HCT116 (cell line): ENCODE data around the gene NR2F6. TPM values are rescaled to one million over a fixed set of nuclear protein-coding genes. Genes with fewer than 3 reads are reported as not detected.

Experiments
- ATAC-seq: fragments of 200-7000 bp; cut with Tn5 transposase; 2 replicates; pipeline ENCODE4 v1.9.1; 2020; ENCODE audit warnings: mild to moderate bottlenecking, moderate library complexity
- BruUV-seq: library from RNA; stranded (reverse); fragments of 400-500 nt; replicated peaks from 2 replicates; lab custom pipeline; 2021; lab: Mats Ljungman, UMichigan
- CTCF ChIA-PET: fragments of 300-600 bp; sonication (Branson Sonifier 250); formaldehyde crosslinking; loops from one replicate; lab custom pipeline; 2021; ENCODE audit warnings: antibody characterized with exemption; lab: Charles Lee
- POLR2A ChIA-PET: fragments of 300-600, 350-600 bp; sonication (Branson Sonifier 250); formaldehyde crosslinking; loops from one replicate; lab custom pipeline; 2021; ENCODE audit warnings: antibody characterized with exemption; lab: Charles Lee
- RAD21 ChIA-PET, 2 experiments: fragments of 300-600 bp; sonication (Branson Sonifier 250); formaldehyde crosslinking; loops; one replicate each; lab custom pipeline; 2023; ENCODE audit warnings: low total read pairs in 2 of 2; ENCODE audit not compliant: uncharacterized antibody in 2 of 2, unreplicated experiment in 2 of 2, low non-redundant PET in 1 of 2; lab: Charles Lee
- DNase-seq: peaks from one replicate; pipeline ENCODE4 v3.0.0-alpha.2; 2010; ENCODE audit warnings: low read depth, low spot score
- H2AFZ ChIP-seq: fragments of 200-600 bp; shearing (Covaris generic), sonication (generic); 2 replicates; pipeline ENCODE4 v1.6.1; 2017; ENCODE audit warnings: low read depth, mixed run types, mixed read lengths, antibody characterized with exemption, low read length; ENCODE audit not compliant: poor library complexity, severe bottlenecking
- H3K27ac ChIP-seq: 2 replicates; pipeline ENCODE4 v1.5.1; 2012; ENCODE audit warnings: low read depth, low read length
- H3K27me3 ChIP-seq: fragments of 200-600 bp; sonication (generic); 2 replicates; pipeline ENCODE4 v1.6.1; 2016; ENCODE audit warnings: mixed run types, low read length, mixed read lengths; ENCODE audit not compliant: insufficient read depth
- H3K36me3 ChIP-seq, 2 experiments: fragments of 200-500 bp in 1 of 2; fragments of 200-600 bp in 1 of 2; sonication (Bioruptor generic) in 1 of 2; sonication (generic) in 1 of 2; 2 replicates each; pipeline versions ENCODE4 v1.5.1 to v1.6.1; 2014 to 2016; ENCODE audit warnings: low read length in 2 of 2, inconsistent platforms in 1 of 2, mixed read lengths in 1 of 2, mixed run types in 1 of 2; ENCODE audit not compliant: insufficient read depth in 2 of 2, control insufficient read depth in 1 of 2
- H3K4me1 ChIP-seq, 2 experiments: fragments of 200-600 bp in 1 of 2; sonication (generic) in 1 of 2; 2 replicates each; pipeline versions ENCODE4 v1.5.1 to v1.6.1; 2012 to 2017; ENCODE audit warnings: low read length in 2 of 2, inconsistent platforms in 1 of 2, mild to moderate bottlenecking in 1 of 2, mixed read lengths in 1 of 2, mixed run types in 1 of 2, moderate library complexity in 1 of 2; ENCODE audit not compliant: insufficient read depth in 2 of 2, control insufficient read depth in 1 of 2
- H3K4me2 ChIP-seq: fragments of 200-600 bp; sonication (generic); 2 replicates; pipeline ENCODE4 v1.6.1; 2017; ENCODE audit warnings: mixed run types, low read length, mixed read lengths
- H3K4me3 ChIP-seq, 2 experiments: fragments of 200-600 bp in 1 of 2; sonication (generic) in 1 of 2; replicated peaks in 1 of 2; 2 replicates each; pipeline ENCODE4 v1.5.1; 2011 to 2016; ENCODE audit warnings: low read length in 2 of 2, control low read depth in 1 of 2, low read depth in 1 of 2, mild to moderate bottlenecking in 1 of 2, mixed read lengths in 1 of 2, mixed run types in 1 of 2
- H3K79me2 ChIP-seq: fragments of 200-600 bp; sonication (generic); 2 replicates; pipeline ENCODE4 v1.6.1; 2017; ENCODE audit warnings: mild to moderate bottlenecking, mixed run types, low read length, moderate library complexity, mixed read lengths; ENCODE audit not compliant: insufficient read depth
- H3K9ac ChIP-seq: fragments of 200-600 bp; sonication (generic); 2 replicates; pipeline ENCODE4 v1.6.1; 2016; ENCODE audit warnings: low read length, mixed read lengths
- H3K9me2 ChIP-seq: fragments of 200-600 bp; sonication (generic), shearing (Covaris generic); 2 replicates; pipeline ENCODE4 v1.6.1; 2017; ENCODE audit warnings: mixed run types, mild to moderate bottlenecking, moderate library complexity; ENCODE audit not compliant: insufficient read depth
- H3K9me3 ChIP-seq, 2 experiments: fragments of 200-500 bp in 1 of 2; fragments of 200-600 bp in 1 of 2; sonication (Bioruptor generic) in 1 of 2; sonication (generic) in 1 of 2; 2 replicates each; pipeline ENCODE4 v1.6.1; 2014 to 2017; ENCODE audit warnings: low read length in 2 of 2, mixed read lengths in 2 of 2, inconsistent platforms in 1 of 2, low read depth in 1 of 2, mild to moderate bottlenecking in 1 of 2, mixed run types in 1 of 2, moderate library complexity in 1 of 2; ENCODE audit not compliant: control insufficient read depth in 1 of 2, insufficient read depth in 1 of 2
- H4K20me1 ChIP-seq: fragments of 200-600 bp; sonication (generic), shearing (Covaris generic); 2 replicates; pipeline ENCODE4 v1.6.1; 2017; ENCODE audit warnings: mixed run types, mild to moderate bottlenecking, moderate library complexity; ENCODE audit not compliant: insufficient read depth
- CBX3 ChIP-seq: IDR thresholded peaks from 2 replicates; pipeline ENCODE4 v1.6.1; 2012; ENCODE audit warnings: low read depth
- CEBPB ChIP-seq: IDR thresholded peaks from 2 replicates; pipeline ENCODE4 v1.6.1; 2012; ENCODE audit warnings: low read depth
- CTCF ChIP-seq, 3 experiments: fragments of 200-600 bp in 1 of 3; sonication (generic) in 1 of 3; IDR thresholded peaks in 2 of 3; conservative IDR thresholded peaks in 1 of 3; 2 replicates each; pipeline ENCODE4 v1.5.1; 2012 to 2017; ENCODE audit warnings: low read depth in 2 of 3, low read length in 2 of 3, antibody characterized with exemption in 1 of 3, borderline replicate concordance in 1 of 3, control low read depth in 1 of 3, mild to moderate bottlenecking in 1 of 3, mixed read lengths in 1 of 3, mixed run types in 1 of 3, moderate library complexity in 1 of 3; ENCODE audit not compliant: insufficient read depth in 1 of 3
- ELF1 ChIP-seq: IDR thresholded peaks from 2 replicates; pipeline ENCODE4 v1.6.1; 2012; ENCODE audit warnings: low read depth, borderline replicate concordance
- MAX ChIP-seq: IDR thresholded peaks from 2 replicates; pipeline ENCODE4 v1.6.1; 2012
- POLR2A ChIP-seq: IDR thresholded peaks from 2 replicates; pipeline ENCODE4 v1.7.0; 2011; ENCODE audit warnings: borderline replicate concordance; ENCODE audit not compliant: insufficient read depth, insufficient read length; ENCODE audit errors: extremely low read depth
- RAD21 ChIP-seq: IDR thresholded peaks from 2 replicates; pipeline ENCODE4 v1.6.1; 2012; ENCODE audit warnings: low read depth, mild to moderate bottlenecking
- TCF7L2 ChIP-seq: IDR thresholded peaks from 2 replicates; pipeline ENCODE4 v1.7.0; 2011; ENCODE audit warnings: borderline replicate concordance, inconsistent platforms; ENCODE audit not compliant: insufficient read depth, insufficient read length; ENCODE audit errors: extremely low read depth
- ZFX ChIP-seq: fragments of 450-650 bp; IDR thresholded peaks from 2 replicates; pipeline ENCODE4 v1.6.1; 2017
- intact Hi-C: fragments of 100-400 bp; cut with micrococcal nuclease; formaldehyde crosslinking; loops from 2 replicates; pipeline ENCODE4 v1.10.0; 2022
- total RNA-seq: library from RNA; stranded (reverse); gene quantifications from one replicate; pipeline ENCODE4 v1.2.1, GENCODE V29; 2021; ENCODE audit not compliant: unreplicated experiment

Gene NR2F6
- total RNA-seq, 1 experiment from 2014 or later = 88.0 TPM

- H4K20me1 ChIP-seq = no peaks in the 10 kb centered on the region
- POLR2A ChIA-PET = interaction anchor here (0.7 to 2.3 kb wide), 2 partner anchors 16 to 1186 kb away, joined by 3 to 8 read pairs; partner anchors contain the start of gene BABAM1
- intact Hi-C loops = loop anchor here (1.0 to 5.0 kb wide), 3 partner anchors 77 to 505 kb away; no protein-coding TSS in a partner anchor
- peak overlapping the region; percentile 82 for H3K4me2 ChIP-seq
- peak overlapping the region; percentile 74 for H3K27ac ChIP-seq
- H3K9me3 ChIP-seq = no peaks in the 10 kb centered on the region
- H3K4me3 ChIP-seq = peak overlapping the region; percentile 44 to 63
- no peaks in the 10 kb centered on the region for H3K27me3 ChIP-seq
- peaks cover 0 to 7% of the 10 kb centered on the region in 2 experiments; a peak in 1 of 4 replicates for H3K36me3 ChIP-seq
- RAD21 ChIA-PET = no interaction called here
- DNase-seq (peak; percentile 57), ATAC-seq (peak; percentile 88)
- no TSS peak for BruUV-seq
- peaks cover 0 to 26% of the 10 kb centered on the region in 2 experiments; a peak in 2 of 4 replicates for H3K4me1 ChIP-seq
- no peaks in the 10 kb centered on the region for H3K9me2 ChIP-seq
- no peak overlapping the region for H2AFZ ChIP-seq
- H3K79me2 ChIP-seq = peaks cover 12% of the 10 kb centered on the region; the same call in 1 of the 2 replicates
- H3K9ac ChIP-seq = peak overlapping the region; percentile 76
- no peak for TF ChIP-seq ELF1
- TF ChIP-seq MAX = peak; percentile 82
- no peak for TF ChIP-seq CBX3
- TF ChIP-seq CEBPB = no peak
- peak; percentile 96 for TF ChIP-seq RAD21
- peak; percentile 40 for TF ChIP-seq POLR2A
- TF ChIP-seq TCF7L2 = peak; percentile 39
- TF ChIP-seq ZFX = peak; percentile 30; the same call in 1 of the 2 replicates
- peak; percentile 83 to 93 (median 91) for TF ChIP-seq CTCF (IDR thresholded peaks at IDR 0.05 in 2 of 3, conservative IDR thresholded peaks at IDR 0.05 in 1 of 3; ENCODE audit: borderline replicate concordance in 1 of 3, insufficient read depth in 1 of 3, low read depth in 2 of 3, low read length in 2 of 3)
- CTCF ChIA-PET = interaction anchor here (0.8 to 1.0 kb wide), 4 partner anchors 16 to 214 kb away, joined by 3 to 7 read pairs (median 4); partner anchors contain the start of gene BABAM1
Observed at GRCh38 chr19:17282488-17283125, 36.9 kb upstream of the NR2F6 start.
